T follicular helper cell (primary cell): ENCODE measurements around the gene FUT3.
"Not testable (repeated sequence)": the region's sequence is repeated elsewhere in the genome, so short reads cannot be mapped to it uniquely, and the experiment has no call there.

ENCODE experiments used
- DNase-seq: peaks from one replicate; pipeline ENCODE4 v3.0.0-alpha.2; 2020; ENCODE audit warnings: low read depth

Gene FUT3

DNA sequence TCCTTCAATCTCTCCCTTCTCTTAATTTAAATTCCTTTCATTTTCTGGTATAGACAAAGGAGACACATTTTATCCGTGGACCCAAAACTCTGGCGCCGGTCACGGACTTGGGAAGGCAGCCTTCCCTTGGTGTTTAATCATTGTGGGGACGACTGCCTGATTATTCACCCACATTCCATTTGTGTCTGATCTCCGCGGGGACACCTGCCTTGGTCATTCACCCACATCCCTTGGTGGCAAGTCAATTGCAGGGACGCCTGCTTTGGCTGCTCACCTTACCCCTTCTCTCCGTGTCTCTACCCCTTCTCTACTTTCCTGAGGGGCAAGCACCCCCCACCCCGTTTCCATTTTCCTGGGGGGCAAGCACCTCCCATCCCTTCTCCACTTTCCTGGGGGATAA lies 3.4 kb downstream of the FUT3 start:
- not testable (repeated sequence) for DNase-seq

DNA sequence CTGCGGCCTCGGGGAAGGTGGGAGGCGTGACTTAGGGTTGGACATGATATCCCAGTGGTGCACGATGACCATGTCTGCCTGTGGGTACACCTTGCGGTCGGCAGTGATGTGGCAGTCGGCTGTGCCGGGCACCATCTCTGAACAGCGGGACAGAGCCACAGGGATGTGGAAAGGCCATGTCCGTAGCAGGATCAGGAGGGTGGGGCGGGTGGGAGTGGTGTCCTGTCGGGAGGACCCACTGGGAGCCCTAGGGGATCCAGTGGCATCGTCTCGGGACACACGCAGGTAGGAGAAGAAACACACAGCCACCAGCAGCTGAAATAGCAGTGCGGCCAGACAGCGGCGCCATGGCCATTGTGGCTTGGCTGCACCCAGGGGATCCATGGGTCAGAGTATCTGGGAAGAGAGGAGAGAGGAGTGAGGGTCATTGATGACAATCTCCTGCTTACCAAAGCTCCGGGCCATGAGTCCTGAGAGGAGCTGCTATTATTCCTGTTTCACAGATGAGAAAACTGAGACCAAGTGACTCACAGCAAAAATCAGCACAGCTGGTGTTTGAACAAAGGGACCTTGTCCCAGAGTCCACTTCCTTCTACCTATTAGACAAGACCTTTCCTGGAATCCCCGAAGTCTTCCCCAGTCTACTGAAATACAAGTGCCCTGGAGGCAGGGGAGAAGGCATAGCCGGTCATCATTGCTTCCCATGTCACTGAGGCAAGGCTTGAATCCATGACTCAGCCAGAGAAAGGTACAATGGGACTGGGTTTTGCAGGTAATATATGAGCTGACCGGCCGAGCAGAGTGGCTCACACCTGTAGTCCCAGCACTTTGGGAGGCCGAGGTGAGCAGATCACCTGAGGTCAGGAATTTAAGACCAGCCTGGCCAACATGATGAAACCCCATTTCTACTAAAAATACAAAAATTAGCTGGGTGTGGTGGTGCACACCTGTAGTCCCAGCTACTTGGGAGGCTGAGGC lies 6.5 kb downstream of the FUT3 start:
- DNase-seq = no peak

DNA sequence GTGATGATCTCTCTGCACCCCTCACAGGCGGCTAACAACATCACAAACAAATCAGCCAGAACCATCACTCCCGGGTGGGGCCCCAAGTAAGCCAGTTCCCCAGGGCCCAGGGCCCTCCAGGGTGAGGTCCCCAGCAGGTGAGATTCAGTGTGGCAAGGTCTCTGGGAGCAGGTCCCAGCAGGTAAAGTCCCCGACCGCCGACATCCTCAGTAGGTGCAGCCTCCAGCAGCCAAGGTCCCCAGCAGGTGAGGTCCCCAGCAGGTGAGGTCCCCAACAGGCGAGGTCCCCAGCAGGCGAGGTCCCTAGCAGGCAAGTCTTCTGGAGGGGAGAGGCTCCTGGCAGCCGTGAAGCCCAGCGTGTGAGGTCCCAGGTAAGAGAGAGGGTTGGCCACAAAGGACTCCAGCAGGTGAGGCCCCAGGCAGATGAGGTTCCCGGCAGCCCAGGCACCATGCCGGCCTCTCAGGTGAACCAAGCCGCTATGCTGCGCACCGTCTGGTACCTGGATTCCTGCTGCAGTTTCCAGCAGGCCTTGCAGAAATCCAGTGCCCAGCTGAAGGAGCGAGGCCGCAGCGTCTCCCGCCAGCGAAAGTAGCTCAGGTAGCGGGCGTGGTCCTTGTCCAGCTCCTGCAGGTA lies 7.8 kb downstream of the FUT3 start:
- DNase-seq = no peak

- DNase-seq = not testable (repeated sequence)
Measured at GRCh38 chr19:5841735-5842111, 9.5 kb downstream of the FUT3 start.

- no peak for DNase-seq
Measured at GRCh38 chr19:5839065-5840017, 11.9 kb downstream of the FUT3 start, which contains the start of gene FUT6. TSS of gene FUT6 (minus strand) at chr19:5839702. CDS start at chr19:5832567, 7,135 bp downstream.

DNA sequence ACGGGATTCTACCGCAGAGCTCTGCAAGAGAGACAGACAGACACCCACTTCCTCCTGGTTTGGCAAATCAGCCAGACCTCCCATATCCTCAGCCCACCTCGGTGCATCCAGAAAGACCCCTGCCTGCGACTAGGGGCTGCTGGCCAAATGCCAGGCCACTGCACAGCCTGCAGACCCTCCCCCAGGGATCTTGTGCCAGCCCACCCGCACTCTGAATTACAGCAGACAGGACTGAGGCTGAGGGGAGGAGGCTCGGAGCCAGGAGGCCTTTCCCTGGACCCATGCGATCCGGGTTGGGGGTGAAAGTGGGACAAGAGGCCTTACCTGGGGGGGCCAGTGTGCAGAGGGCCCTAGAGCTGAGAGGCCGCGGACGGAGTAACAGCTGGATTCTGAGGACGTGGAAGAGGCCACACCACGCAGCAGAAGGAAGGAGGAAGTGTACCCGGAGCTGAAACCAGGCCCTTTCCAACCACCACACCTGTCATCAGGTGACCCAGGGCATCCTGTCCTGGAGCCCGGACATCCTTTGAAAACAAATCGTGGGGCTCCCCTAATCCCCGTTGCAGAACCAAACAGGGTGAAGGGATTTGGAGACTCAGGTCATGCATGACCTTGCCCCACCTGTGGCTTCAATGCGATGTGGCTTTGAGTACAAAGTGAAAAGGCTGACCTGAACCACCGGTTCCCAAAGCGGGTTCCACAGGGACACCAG lies 12.7 kb downstream of the FUT3 start:
- no peak for DNase-seq

- DNase-seq = no peak
Measured at GRCh38 chr19:5837761-5838352, 13.4 kb downstream of the FUT3 start.

DNA sequence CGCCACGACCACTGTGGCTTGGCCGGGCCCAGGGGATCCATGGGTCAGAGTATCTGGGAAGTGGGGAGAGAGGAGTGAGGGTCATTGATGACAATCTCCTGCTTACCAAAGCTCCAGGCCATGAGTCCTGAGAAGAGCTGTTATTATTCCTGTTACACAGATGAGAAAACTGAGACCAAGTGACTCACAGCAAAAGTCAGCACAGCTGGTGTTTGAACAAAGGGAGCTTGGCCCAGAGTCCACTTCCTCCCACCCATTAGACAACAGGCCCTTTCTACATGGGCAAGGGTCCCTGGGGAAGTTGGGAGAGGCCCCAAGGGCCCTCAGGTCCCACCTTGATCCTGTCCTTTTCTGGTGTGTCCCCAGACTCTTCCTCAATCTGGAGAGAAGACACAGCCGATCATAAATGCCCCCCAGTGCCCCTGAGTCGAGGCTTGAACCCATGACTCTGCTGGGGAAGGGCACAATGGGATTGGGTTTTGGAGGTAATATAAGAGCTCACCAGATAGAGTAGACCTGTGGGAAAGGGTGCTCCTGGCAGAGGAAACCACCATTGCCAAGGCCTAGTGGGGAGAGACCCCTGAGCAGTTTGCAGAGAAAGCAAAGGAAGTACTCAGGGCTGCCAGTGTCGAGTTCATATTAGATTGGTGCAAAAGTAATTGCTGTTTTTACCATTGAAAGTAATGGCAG lies 18.6 kb downstream of the FUT3 start:
- DNase-seq = no peak

DNA sequence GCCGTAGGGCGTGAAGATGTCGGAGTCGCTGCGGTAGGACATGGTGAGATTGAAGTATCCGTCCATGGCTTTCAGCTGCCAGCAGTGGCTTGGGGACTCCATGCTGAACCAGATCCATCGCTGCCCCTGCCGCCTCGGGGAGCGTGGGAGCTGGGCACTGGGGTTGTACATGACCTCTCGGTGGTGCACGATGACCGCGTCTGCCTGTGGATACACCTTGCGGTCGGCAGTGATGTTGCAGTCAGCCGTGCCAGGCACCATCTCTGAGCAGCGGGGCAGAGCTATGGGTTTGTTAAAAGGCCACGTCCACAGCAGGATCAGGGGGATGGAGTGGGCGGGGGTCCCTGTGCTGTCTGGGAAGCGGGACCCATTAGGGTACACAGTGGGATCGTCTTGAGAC lies 19.2 kb downstream of the FUT3 start:
- DNase-seq = no peak

DNA sequence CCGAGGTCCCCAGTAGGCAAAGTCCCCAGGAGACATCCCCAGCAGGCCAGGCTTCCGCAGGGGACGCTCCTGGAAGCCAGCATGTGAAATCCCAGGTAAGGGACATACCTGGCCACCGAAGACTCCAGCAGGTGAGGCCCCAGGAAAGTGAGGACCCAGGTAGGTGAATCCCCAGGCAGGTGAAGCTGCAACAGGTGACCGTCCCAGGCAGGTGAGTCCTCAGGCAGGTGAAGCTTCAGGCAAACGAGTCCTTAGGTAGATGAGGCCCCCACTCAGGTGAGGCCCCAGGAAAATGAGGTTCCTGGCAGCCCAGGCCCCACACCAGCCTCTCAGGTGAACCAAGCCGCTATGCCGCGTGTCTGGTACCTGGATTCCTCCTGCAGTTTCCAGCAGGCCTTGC lies 20.1 kb downstream of the FUT3 start:
- no peak for DNase-seq

- DNase-seq = no peak
Measured at GRCh38 chr19:5829567-5830310, 21.5 kb downstream of the FUT3 start.

- no peak for DNase-seq
Measured at GRCh38 chr19:5828661-5829566, 22.3 kb downstream of the FUT3 start.

DNA sequence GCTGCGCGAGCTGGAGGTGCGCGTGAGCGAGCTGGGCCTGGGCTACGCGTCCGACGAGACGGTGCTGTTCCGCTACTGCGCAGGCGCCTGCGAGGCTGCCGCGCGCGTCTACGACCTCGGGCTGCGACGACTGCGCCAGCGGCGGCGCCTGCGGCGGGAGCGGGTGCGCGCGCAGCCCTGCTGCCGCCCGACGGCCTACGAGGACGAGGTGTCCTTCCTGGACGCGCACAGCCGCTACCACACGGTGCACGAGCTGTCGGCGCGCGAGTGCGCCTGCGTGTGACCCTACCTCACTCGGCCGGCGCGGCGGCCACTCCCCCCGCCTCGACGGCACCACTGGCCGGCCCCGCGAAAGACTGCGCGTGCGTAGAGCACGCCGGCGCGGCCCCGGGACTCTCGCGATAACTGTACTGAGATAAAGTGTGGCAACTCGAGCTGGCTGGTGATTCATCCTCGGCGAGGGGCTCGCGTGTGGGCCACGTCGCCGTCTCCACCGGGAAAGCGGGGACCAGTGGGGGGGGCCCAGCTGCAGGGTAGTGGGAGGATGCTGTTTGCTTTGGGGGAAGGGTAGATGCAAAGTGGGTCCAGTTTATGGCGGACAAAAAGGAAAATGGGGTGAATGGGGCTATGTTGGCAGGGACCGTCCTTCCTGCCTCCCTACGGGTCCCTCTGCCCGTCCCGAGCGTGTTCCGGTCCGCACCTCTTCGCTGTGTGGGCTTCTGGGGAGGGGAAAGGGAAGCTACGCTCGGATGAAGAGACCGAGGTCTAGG lies 23.2 kb downstream of the FUT3 start:
- peak; percentile 87 for DNase-seq

DNA sequence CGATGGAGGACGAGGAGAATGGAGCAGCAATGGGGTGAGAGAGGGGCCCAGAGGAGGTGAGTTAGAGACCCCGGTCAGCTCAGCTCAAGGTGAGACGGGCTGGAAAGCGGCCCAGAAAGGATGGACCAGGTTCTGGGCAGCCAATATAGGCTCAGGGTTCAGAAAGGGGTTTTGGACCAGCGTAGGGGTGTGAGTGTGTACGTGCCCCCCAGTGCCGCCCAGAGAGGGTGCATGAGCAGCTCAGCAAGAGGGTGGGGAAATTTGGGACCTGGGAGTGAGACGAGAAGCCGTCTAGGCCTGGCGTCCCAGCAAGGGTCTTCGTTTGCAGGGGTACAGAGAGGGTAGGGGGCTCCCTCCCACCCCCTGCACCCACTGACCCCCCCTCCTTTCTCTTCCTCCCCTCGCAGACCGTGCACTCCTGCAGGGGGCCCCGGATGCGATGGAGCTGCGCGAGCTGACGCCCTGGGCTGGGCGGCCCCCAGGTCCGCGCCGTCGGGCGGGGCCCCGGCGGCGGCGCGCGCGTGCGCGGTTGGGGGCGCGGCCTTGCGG lies 23.8 kb downstream of the FUT3 start:
- DNase-seq = no peak

DNA sequence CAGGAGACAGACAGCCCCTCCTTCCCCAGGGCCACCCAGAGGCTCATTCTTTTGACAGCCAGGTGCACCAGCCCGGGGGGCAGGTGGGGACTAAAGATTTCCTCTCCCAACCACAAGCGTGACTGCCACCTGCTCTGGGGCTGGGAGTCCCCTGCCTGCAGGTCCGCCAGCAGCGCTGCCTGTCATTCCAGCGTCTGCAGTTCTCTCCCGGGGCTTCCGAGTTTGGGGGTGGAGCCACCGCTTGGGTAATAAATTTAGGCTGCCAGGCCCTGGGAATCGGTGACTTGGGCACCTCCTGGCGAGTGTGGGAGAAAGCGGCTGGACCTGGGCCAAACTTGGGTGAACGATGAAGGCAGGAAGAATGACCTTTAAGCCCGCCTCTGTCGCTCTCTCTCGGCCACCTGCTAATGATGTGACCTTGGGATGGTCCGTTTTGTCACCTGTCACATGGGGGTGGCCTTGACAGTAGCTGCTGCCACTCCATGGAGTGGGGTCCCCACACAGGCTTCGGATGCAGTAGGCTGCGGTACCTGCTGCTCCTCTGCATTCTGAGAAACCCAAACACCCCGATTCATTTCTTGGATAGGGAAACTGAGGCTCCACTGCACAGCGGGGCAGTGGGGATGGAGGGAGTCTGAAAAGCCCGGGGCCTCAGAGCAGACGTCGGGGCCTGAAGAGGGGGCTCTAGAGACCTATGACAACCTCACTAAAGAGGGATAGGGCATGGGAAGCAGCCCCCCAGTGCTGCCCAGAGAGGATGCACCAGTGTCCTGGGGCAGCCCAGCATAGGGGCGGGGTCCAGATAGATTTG lies 24.5 kb downstream of the FUT3 start:
- no peak for DNase-seq

GRCh38 chr19:5825178-5825577 lies 26.1 kb downstream of the FUT3 start:
- no peak for DNase-seq

DNA sequence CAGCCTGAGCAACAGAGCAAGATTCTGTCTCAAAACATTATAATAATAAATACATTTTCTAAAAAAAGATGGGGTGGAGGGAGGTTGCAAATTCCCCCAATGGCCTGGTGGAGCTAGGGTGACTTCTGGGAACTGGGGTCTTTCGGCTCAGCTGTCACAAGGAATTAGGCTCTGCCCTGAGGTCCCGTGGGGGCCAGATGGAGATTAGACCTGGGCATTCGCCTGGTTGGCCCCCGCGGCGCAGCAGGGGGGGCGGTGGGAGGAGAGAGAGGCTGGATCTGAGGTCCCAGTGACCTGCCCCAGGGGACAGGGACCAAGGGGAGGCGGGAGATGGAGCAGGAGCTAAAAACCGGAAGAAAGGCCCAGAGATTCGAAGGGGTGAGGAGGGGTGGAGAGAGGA lies 26.5 kb downstream of the FUT3 start:
- no peak for DNase-seq
